HepG2 (cell line): ENCODE data around the gene MRPS2. TPM values are rescaled to one million over a fixed set of nuclear protein-coding genes. Genes with fewer than 3 reads are reported as not detected.

Experiments
- ATAC-seq: fragments of 200-7000 bp; cut with Tn5 transposase; 3 replicates; pipeline ENCODE4 v1.9.1; 2020; ENCODE audit warnings: mild to moderate bottlenecking, moderate library complexity
- BruUV-seq: library from RNA; stranded (reverse); fragments of 400-500 nt; replicated peaks from 2 replicates; lab custom pipeline; 2021; lab: Mats Ljungman, UMichigan
- CTCF ChIA-PET: fragments of 300-600 bp; formaldehyde crosslinking; extraction: SDS; loops from one replicate; lab custom pipeline; 2021; ENCODE audit warnings: low total read pairs, inconsistent platforms, low intra/inter-chr PET ratio; lab: Yijun Ruan, JAX
- POLR2A ChIA-PET: fragments of 350-600 bp; sonication (Branson Sonifier 250); formaldehyde crosslinking; loops from one replicate; lab custom pipeline; 2020; ENCODE audit warnings: antibody characterized with exemption, inconsistent platforms; lab: Yijun Ruan, JAX
- DNase-seq: peaks from one replicate; pipeline ENCODE4 v3.0.0-alpha.2; 2015; ENCODE audit warnings: low spot score
- FAIRE-seq: peaks from 3 replicates; lab custom pipeline; 2011; peaks lifted over from hg19 to GRCh38; lab: Jason Lieb, UNC
- H2AFZ ChIP-seq: one replicate; pipeline ENCODE4 v1.6.1; 2011; ENCODE audit warnings: low read length, inconsistent platforms
- H3K27ac ChIP-seq: fragments of 300-600 bp; 3 replicates; pipeline ENCODE4 v1.8.0; 2011; ENCODE audit warnings: mixed run types, mild to moderate bottlenecking, mixed read lengths, low read length, inconsistent platforms; ENCODE audit not compliant: insufficient read depth; ENCODE audit errors: extremely low read length
- H3K27me3 ChIP-seq, 2 experiments: fragments of 200-600 bp in 1 of 2; 2 replicates in 1 of 2; 3 replicates in 1 of 2; pipeline versions ENCODE4 v1.6.0 to v1.8.0; 2011; ENCODE audit warnings: low read length in 2 of 2, mild to moderate bottlenecking in 2 of 2, moderate library complexity in 2 of 2, inconsistent platforms in 1 of 2; ENCODE audit not compliant: insufficient read depth in 2 of 2, control insufficient read depth in 1 of 2
- H3K36me3 ChIP-seq, 2 experiments: fragments of 200-600 bp in 1 of 2; replicated peaks in 1 of 2; 2 replicates in 1 of 2; 3 replicates in 1 of 2; pipeline versions ENCODE4 v1.5.1 to v1.8.0; 2011; ENCODE audit warnings: low read length in 2 of 2, inconsistent platforms in 1 of 2; ENCODE audit not compliant: insufficient read depth in 2 of 2, control insufficient read depth in 1 of 2
- H3K4me1 ChIP-seq: 2 replicates; pipeline ENCODE4 v1.5.1; 2012; ENCODE audit warnings: low read length, inconsistent platforms; ENCODE audit not compliant: insufficient read depth
- H3K4me2 ChIP-seq: 2 replicates; pipeline ENCODE4 v1.6.0; 2011; ENCODE audit warnings: low read depth, low read length, inconsistent platforms
- H3K4me3 ChIP-seq, 3 experiments: fragments of 200-600 bp in 1 of 3; sonication (generic), shearing (Covaris generic) in 1 of 3; replicated peaks in 1 of 3; 2 replicates each; pipeline ENCODE4 v1.5.1; 2011 to 2016; ENCODE audit warnings: low read length in 3 of 3, inconsistent platforms in 2 of 3, low read depth in 2 of 3, mild to moderate bottlenecking in 2 of 3, control low read depth in 1 of 3, mixed read lengths in 1 of 3; ENCODE audit not compliant: insufficient read depth in 1 of 3
- H3K79me2 ChIP-seq: one replicate; pipeline ENCODE4 v1.6.1; 2011; ENCODE audit warnings: low read length, inconsistent platforms; ENCODE audit not compliant: insufficient read depth
- H3K9ac ChIP-seq: 2 replicates; pipeline ENCODE4 v1.6.0; 2011; ENCODE audit warnings: mild to moderate bottlenecking, low read depth, low read length, inconsistent platforms; ENCODE audit not compliant: insufficient read depth
- H3K9me3 ChIP-seq: 2 replicates; pipeline ENCODE4 v1.5.1; 2012; ENCODE audit warnings: mild to moderate bottlenecking, low read length
- H4K20me1 ChIP-seq: 2 replicates; pipeline ENCODE4 v1.6.0; 2011; ENCODE audit warnings: inconsistent platforms, mild to moderate bottlenecking, low read length, moderate library complexity; ENCODE audit not compliant: insufficient read depth
- AGO2 ChIP-seq: fragments of 200-400 bp; formaldehyde crosslinking; optimal IDR thresholded peaks from 2 replicates; pipeline ENCODE3; 2017; ENCODE audit warnings: mild to moderate bottlenecking, low read depth, low read length, moderate library complexity
- RXRA ChIP-seq: sonication (generic); formaldehyde crosslinking; IDR thresholded peaks from 2 replicates; pipeline ENCODE4 v1.5.1; 2020; ENCODE audit warnings: missing genetic modification reagents
- XBP1 ChIP-seq: sonication (generic); formaldehyde crosslinking; IDR thresholded peaks from 2 replicates; pipeline ENCODE4 v1.5.0; 2020; ENCODE audit warnings: missing genetic modification reagents
- ZBTB38 ChIP-seq: sonication (generic); formaldehyde crosslinking; IDR thresholded peaks from 2 replicates; pipeline ENCODE4 v1.5.1; 2020; ENCODE audit warnings: mild to moderate bottlenecking, missing genetic modification reagents
- ZNF329 ChIP-seq: sonication (generic); formaldehyde crosslinking; IDR thresholded peaks from 2 replicates; pipeline ENCODE4 v1.9.0; 2021; ENCODE audit warnings: low read depth, mild to moderate bottlenecking, missing genetic modification reagents
- ZNF414 ChIP-seq: sonication (generic); formaldehyde crosslinking; IDR thresholded peaks from 2 replicates; pipeline ENCODE4 v1.5.0; 2020; ENCODE audit warnings: missing genetic modification reagents
- WGBS: methylation state at CpG from one replicate; pipeline ENCODE4 v1.1.6; 2017; ENCODE audit warnings: low lambda C conversion rate; 5-methylcytosine and 5-hydroxymethylcytosine counted together
- in situ Hi-C: cut with HindIII; loops from 2 replicates; pipeline ENCODE4 v1.10.0; 2017; ENCODE audit warnings: low pct_unique_long_range_greater_than_20kb; ENCODE audit not compliant: extremely low pct_ligation_motif_present
- intact Hi-C: fragments of 100-400 bp; cut with micrococcal nuclease; formaldehyde crosslinking; loops from one replicate; pipeline ENCODE4 v1.10.0; 2022; ENCODE audit not compliant: unreplicated experiment
- polyA plus RNA-seq, 8 experiments: library from polyadenylated mRNA; depleted of rRNA in 3 of 8; stranded (reverse) in 7 of 8; unstranded in 1 of 8; fragments of >200 nt; fragmentation: Illumina TruSeq in 4 of 8; extraction: Trizol in 4 of 8; gene quantifications; 2 replicates each; pipeline versions ENCODE4 v1.2.1 to v1.2.3, GENCODE V29; 2011 to 2016; ENCODE audit warnings: low read depth in 4 of 8, missing spikeins in 1 of 8, mixed read lengths in 1 of 8; ENCODE audit not compliant: insufficient read depth in 1 of 8
- total RNA-seq, 5 experiments: library from RNA; depleted of rRNA; stranded (reverse); fragments of >200 nt; fragmentation: Illumina TruSeq; extraction: Trizol; gene quantifications; 2 replicates each; pipeline ENCODE4 v1.2.3, GENCODE V29; 2016; ENCODE audit warnings: low read depth in 1 of 5

MRPS2 gene
- total and polyA plus RNA-seq, 2 of the 13 experiments (the other 11 are each of a cell fraction or from before 2014, with no cell fraction given) = 44.4 to 86.7 TPM

- TF ChIP-seq AGO2 (peak; percentile 46), RXRA (CRISPR knock-in tag) (no peak), ZBTB38 (CRISPR knock-in tag) (peak; percentile 37; the same call in 1 of the 2 replicates)
- TF ChIP-seq, all 625 proteins: peak for 10
These were observed 11.1 kb upstream of the MRPS2 start (continued) for GRCh38 chr9:135489188-135489906.

DNA sequence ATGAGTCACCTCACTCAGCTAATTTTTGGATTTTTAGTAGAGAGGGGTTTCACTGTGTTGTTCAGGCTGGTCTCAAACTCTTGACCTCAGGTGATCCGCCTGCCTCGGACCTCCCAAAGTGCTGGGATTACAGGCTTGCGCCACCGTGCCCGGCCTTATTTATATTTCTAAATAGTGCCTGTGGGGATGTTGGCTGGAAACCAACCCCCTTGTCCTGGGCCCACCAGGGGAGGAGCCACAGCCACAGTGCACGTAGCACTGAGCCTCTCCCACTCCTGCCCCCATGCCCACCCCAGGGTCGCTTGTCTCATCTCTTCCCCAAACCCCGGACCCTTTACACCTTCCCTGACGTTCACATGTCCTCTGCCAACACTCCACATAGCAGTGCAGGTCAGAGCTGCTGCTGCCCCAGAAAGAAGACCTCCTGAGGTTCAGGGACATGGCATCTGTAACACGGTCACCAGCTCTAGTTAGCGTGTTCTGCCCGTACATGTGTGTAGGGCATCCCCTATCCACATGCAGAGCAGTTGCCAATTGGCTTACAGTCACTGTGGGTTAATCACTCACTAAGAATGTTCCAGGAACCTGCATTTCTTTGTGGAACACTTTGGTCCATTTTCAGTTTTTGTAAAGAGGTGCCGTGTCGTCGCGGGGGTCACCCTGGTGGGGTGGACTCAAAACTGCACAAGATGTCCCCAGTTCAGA is 10.2 kb upstream of the MRPS2 start:
- intact Hi-C loops = no loop called here
- FAIRE-seq (no peak), DNase-seq (no peak), ATAC-seq (peak; percentile 13)
- H3K79me2 ChIP-seq = no peaks in the 10 kb centered on the region
- TF ChIP-seq ZNF414 (CRISPR knock-in tag) = 0 out of 2 replicates have a peak, but pooled peaks have one; percentile 49
- no peak for TF ChIP-seq ZNF329
- no peak for TF ChIP-seq XBP1 (CRISPR knock-in tag)
- H2AFZ ChIP-seq = no peak overlapping the region
- no peaks in the 10 kb centered on the region for H3K9me3 ChIP-seq
- in situ Hi-C loops = no loop called here
- H3K27ac ChIP-seq = peak overlapping the region; percentile 61
- no peaks in the 10 kb centered on the region for H4K20me1 ChIP-seq
- ChIA-PET POLR2A (interaction anchor here (1.0 to 1.6 kb wide), 3 partner anchors 9 to 10 kb away, joined by 3 to 16 read pairs (median 6); partner anchors contain the start of gene MRPS2), CTCF (no interaction called here)
- H3K9ac ChIP-seq = peak overlapping the region; percentile 20; the same call in 1 of the 2 replicates
- H3K36me3 ChIP-seq = peaks cover 7 to 13% of the 10 kb centered on the region in 2 experiments; a peak in 4 of 5 replicates
- H3K4me2 ChIP-seq = peak overlapping the region; percentile 75; the same call in 1 of the 2 replicates
- 0 out of 6 replicates have a peak overlapping the region, but pooled peaks of 1 of the 3 experiments have one; percentile 37 for H3K4me3 ChIP-seq
- H3K27me3 ChIP-seq = no peaks in the 10 kb centered on the region
- WGBS = 94% methylated on average over 14 of the region's 16 CpGs
- BruUV-seq = no TSS peak
- peaks cover 43% of the 10 kb centered on the region for H3K4me1 ChIP-seq
